RWPE2 (cell line): ENCODE measurements around the gene POMGNT2.

Experiments
- ATAC-seq: fragments of 200-7000 bp; cut with Tn5 transposase; 3 replicates; pipeline ENCODE4 v1.9.1; 2021; ENCODE audit warnings: low read depth
- DNase-seq: peaks from one replicate; pipeline ENCODE4 v3.0.0-alpha.2; 2020; ENCODE audit warnings: low spot score
- H3K27ac ChIP-seq: fragments of 450-650 bp; 2 replicates; pipeline ENCODE4 v1.5.1; 2017; ENCODE audit warnings: mild to moderate bottlenecking; ENCODE audit not compliant: poor library complexity, severe bottlenecking
- H3K27me3 ChIP-seq: fragments of 250-450 bp; sonication (Bioruptor Pico); 2 replicates; pipeline ENCODE4 v1.5.1; 2021; ENCODE audit warnings: mild to moderate bottlenecking, moderate library complexity; ENCODE audit not compliant: insufficient read depth, poor library complexity, severe bottlenecking
- H3K36me3 ChIP-seq: fragments of 250-450 bp; sonication (Bioruptor Pico); 2 replicates; pipeline ENCODE4 v1.5.1; 2020; ENCODE audit warnings: low read depth, mild to moderate bottlenecking, moderate library complexity
- H3K4me1 ChIP-seq: fragments of 250-450 bp; sonication (Bioruptor Pico); 2 replicates; pipeline ENCODE4 v1.5.1; 2021; ENCODE audit warnings: mild to moderate bottlenecking, moderate library complexity; ENCODE audit not compliant: insufficient read depth, poor library complexity, severe bottlenecking
- H3K4me3 ChIP-seq: fragments of 250-450 bp; sonication (Bioruptor Pico); 2 replicates; pipeline ENCODE4 v1.5.1; 2021; ENCODE audit warnings: mild to moderate bottlenecking, moderate library complexity; ENCODE audit not compliant: severe bottlenecking
- H3K9me3 ChIP-seq: fragments of 250-450 bp; sonication (Bioruptor Pico); 2 replicates; pipeline ENCODE4 v1.5.1; 2021; ENCODE audit warnings: mild to moderate bottlenecking, moderate library complexity; ENCODE audit not compliant: severe bottlenecking
- CTCF ChIP-seq: fragments of 450-650 bp; IDR thresholded peaks from one replicate; pipeline ENCODE4 v1.5.1; 2017; ENCODE audit warnings: mild to moderate bottlenecking, moderate library complexity; ENCODE audit not compliant: poor library complexity, severe bottlenecking

Gene POMGNT2

GRCh38 chr3:43032646-43033628 lies 72.9 kb downstream of the POMGNT2 start:
- Histone ChIP-seq H3K9me3 (no peaks in the 10 kb centered on the region), H3K36me3 (no peaks in the 10 kb centered on the region), H3K4me3 (no peak overlapping the region), H3K27ac (no peak overlapping the region), H3K4me1 (no peaks in the 10 kb centered on the region), H3K27me3 (no peaks in the 10 kb centered on the region)
- ATAC-seq (no peak), DNase-seq (no peak)
- no peak for TF ChIP-seq CTCF

GRCh38 chr3:43031889-43032545 lies 73.9 kb downstream of the POMGNT2 start:
- Histone ChIP-seq H3K27ac (no peak overlapping the region), H3K4me1 (no peaks in the 10 kb centered on the region), H3K9me3 (no peaks in the 10 kb centered on the region), H3K4me3 (no peak overlapping the region), H3K27me3 (no peaks in the 10 kb centered on the region), H3K36me3 (no peaks in the 10 kb centered on the region)
- ATAC-seq (no peak), DNase-seq (no peak)
- TF ChIP-seq CTCF: no peak

GRCh38 chr3:43031485-43031884 lies 74.4 kb downstream of the POMGNT2 start:
- Histone ChIP-seq H3K9me3 (no peaks in the 10 kb centered on the region), H3K27me3 (no peaks in the 10 kb centered on the region), H3K36me3 (no peaks in the 10 kb centered on the region), H3K4me3 (no peak overlapping the region), H3K4me1 (no peaks in the 10 kb centered on the region), H3K27ac (no peak overlapping the region)
- ATAC-seq: no peak
- no peak for DNase-seq
- no peak for TF ChIP-seq CTCF

- no peak overlapping the region for H3K4me3 ChIP-seq
- no peaks in the 10 kb centered on the region for H3K27me3 ChIP-seq
- H3K4me1 ChIP-seq: no peaks in the 10 kb centered on the region
- H3K27ac ChIP-seq: no peak overlapping the region
- no peaks in the 10 kb centered on the region for H3K9me3 ChIP-seq
- ATAC-seq (no peak), DNase-seq (no peak)
- no peak for TF ChIP-seq CTCF
- H3K36me3 ChIP-seq: no peaks in the 10 kb centered on the region
Measured at GRCh38 chr3:43030162-43030935, 75.5 kb downstream of the POMGNT2 start.
